ENCODE data around the gene DSCAML1.

DSCAML1 gene

GRCh38 chr11:117796872-117797529 is at the start of gene DSCAML1:
TSS of gene DSCAML1 (minus strand) at chr11:117797216. CDS start at chr11:117797079, 137 bp downstream.
- TF ChIP-seq CTCF (IDR thresholded peaks at IDR 0.05; ENCODE audit: low read depth, low read length): no peak
- DNase-seq (ENCODE audit: extremely low read depth, low read depth): no peak

- peak; percentile 19 for DNase-seq (ENCODE audit: extremely low read depth, low read depth)
- TF ChIP-seq CTCF (IDR thresholded peaks at IDR 0.05; ENCODE audit: low read depth, low read length): peak; percentile 99
Measured at GRCh38 chr11:117843666-117844484, 46.9 kb upstream of the DSCAML1 start.

- no peak for TF ChIP-seq CTCF (IDR thresholded peaks at IDR 0.05; ENCODE audit: low read depth, low read length)
- DNase-seq (ENCODE audit: extremely low read depth, low read depth): no peak
Measured at GRCh38 chr11:117842131-117842941, 45.3 kb upstream of the DSCAML1 start.

GRCh38 chr11:117841551-117842031 is 44.6 kb upstream of the DSCAML1 start:
- TF ChIP-seq CTCF (IDR thresholded peaks at IDR 0.05; ENCODE audit: low read depth, low read length): no peak
- DNase-seq (ENCODE audit: extremely low read depth, low read depth): no peak

- no peak for DNase-seq (ENCODE audit: extremely low read depth, low read depth)
- TF ChIP-seq CTCF (IDR thresholded peaks at IDR 0.05; ENCODE audit: low read depth, low read length): no peak
Measured at GRCh38 chr11:117840881-117841550, 44.0 kb upstream of the DSCAML1 start.

- TF ChIP-seq CTCF (IDR thresholded peaks at IDR 0.05; ENCODE audit: low read depth, low read length): no peak
- DNase-seq (ENCODE audit: extremely low read depth, low read depth): no peak
Measured at GRCh38 chr11:117839936-117840813, 43.2 kb upstream of the DSCAML1 start.
